SW 1271 (cell line): ENCODE measurements around the gene TUBE1.

Source experiments
- DNase-seq, 2 experiments: peaks; one replicate each; lab custom pipeline; 2025; lab: John Stamatoyannopoulos, UW

The TUBE1 gene

DNA sequence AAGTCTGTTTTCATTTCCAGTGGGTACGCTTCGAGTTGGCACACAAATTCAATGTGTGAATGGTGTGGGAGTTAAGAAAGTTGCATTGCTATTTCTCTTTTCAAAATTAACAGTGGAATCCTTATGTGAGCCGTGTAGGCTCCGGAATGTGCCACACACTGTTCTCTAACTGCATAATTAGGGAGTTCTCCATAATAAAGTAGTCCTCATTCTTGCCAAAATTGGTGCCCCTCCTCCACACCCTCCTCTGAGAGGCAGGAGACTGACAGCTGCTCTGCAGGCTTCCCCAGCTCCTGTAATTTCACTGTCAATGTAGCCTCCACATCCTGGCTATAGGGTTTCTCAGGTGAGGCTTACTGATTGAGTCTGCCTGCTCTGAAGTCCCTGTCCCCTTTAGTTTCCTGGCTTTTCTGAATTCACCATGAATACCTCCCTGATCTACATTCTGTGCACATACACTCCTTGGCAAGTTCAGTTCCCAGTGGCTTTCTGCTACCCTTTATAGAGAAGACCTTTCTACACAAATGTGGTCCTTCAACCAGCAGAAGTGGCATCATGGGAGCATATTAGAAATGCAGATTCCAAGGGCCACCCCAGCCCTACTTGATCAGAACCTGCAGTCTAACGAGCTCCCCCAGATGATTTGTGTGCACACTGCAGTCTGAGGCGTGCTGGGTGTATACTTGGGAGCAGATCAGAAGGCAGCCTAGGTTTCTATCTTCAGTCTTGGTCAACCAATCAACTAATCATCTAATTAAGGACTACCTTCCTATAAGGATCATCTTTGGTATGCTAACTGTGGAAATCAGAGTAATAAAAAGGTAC lies 53.3 kb downstream of the TUBE1 start:
- no peak for DNase-seq

- no peak for DNase-seq
These were observed 54.6 kb downstream of the TUBE1 start for GRCh38 chr6:112032728-112033127.

- DNase-seq: no peak
These were observed 55.3 kb downstream of the TUBE1 start for GRCh38 chr6:112031960-112032359.

GRCh38 chr6:112030961-112031660 lies 56.2 kb downstream of the TUBE1 start:
- DNase-seq: no peak

GRCh38 chr6:112030206-112030960 lies 56.9 kb downstream of the TUBE1 start:
- DNase-seq: no peak

DNA sequence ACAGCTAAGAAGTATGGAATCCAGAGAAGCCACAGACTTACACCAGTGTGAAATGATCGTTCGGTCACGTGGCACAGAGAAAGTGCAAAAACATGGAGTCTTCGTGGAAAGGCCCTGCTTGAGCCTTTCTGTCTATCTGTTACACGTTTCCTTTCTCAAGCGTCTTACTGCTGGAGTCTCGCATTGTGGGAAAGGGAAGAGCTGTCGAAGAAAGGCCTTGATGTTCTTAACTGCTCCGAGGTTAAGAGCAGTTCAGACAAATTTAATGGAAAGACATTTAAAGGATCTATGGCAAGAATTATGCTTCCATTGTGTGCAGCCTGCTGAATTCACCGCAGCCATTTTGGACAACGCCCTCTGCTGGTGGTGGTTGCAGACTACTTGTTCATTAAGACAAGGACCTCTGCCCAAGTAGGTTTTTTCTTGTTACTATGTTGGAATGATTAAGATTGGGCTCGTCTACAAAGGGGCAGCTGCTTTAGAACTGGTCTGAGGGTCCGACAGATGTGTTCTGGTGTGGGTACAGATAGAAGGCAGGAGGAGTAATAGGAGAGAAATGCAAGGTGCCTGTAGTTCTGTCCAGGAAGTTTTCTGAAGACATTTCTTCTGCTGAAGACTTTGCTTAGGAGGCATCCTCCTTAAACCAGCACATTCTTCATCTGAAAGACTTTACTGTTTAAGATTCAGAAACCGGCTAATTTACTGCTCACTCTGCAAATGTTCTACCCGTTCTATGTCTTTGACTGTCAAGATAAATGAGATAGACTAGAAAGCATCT lies 58.0 kb downstream of the TUBE1 start:
- peak in 1 of 2 experiments; percentile 46 for DNase-seq

- no peak for DNase-seq
These were observed 59.2 kb downstream of the TUBE1 start for GRCh38 chr6:112027942-112028674.

DNA sequence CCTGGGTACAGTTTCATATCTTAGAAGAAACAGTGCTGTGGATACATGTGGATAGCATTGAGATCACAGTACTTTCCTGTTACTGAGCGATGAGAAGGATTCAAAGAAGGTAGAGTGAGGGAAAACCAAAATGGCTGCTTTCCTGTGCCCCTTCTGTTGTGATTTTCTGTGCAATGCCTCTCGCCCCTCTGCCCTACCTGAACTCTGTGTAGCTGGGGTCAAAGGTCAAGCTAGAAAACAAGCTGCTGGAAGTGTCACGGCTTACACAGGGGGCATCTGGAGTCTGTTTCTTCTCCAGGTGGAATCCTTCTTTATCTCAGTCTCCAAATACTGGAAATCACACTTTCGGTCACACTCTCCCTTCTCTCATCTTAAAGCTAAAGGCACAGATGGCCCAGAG lies 60.3 kb downstream of the TUBE1 start:
- no peak for DNase-seq

DNA sequence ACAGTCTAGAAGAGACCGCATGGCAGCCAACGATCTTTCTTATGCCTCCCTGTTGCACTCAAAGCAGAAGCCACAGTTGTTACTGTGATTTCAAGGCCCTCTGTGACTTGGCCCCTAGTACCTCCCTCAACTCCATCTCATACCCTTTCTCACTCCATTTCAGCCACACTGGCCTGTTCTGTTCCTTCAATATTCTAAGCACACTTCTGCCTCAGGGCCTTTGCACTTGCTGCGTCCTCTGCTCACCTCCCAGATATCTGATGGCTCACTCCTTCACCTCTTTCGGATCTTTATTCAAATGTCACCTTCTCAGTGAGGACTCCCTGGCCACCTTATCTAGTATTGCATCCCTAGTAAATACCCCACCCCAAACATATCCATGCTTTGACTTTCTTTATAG lies 62.8 kb downstream of the TUBE1 start:
- DNase-seq: no peak

GRCh38 chr6:112022749-112023148 lies 64.5 kb downstream of the TUBE1 start:
- DNase-seq: no peak

GRCh38 chr6:112021691-112022310 lies 65.5 kb downstream of the TUBE1 start:
- no peak for DNase-seq
